Measurements from ENCODE around the gene PTPRG.

GRCh38 chr3:61808526-61808925, 247.2 kb downstream of the PTPRG start:
- TF ChIP-seq CTCF (IDR thresholded peaks at IDR 0.05 in 2 of 3, conservative IDR thresholded peaks at IDR 0.05 in 1 of 3; ENCODE audit: borderline replicate concordance in 1 of 3, insufficient read depth in 1 of 3, low read depth in 2 of 3, low read length in 2 of 3) = no peak
- no peak for TF ChIP-seq POLR2A (IDR thresholded peaks at IDR 0.05; ENCODE audit: borderline replicate concordance, extremely low read depth, insufficient read depth, insufficient read length)
- no peak for TF ChIP-seq EGR1 (IDR thresholded peaks at IDR 0.05; ENCODE audit: low read depth)
- no peak for TF ChIP-seq POLR2AphosphoS5 (IDR thresholded peaks at IDR 0.05; ENCODE audit: low read depth, low read length)
- TF ChIP-seq YY1 (IDR thresholded peaks at IDR 0.05; ENCODE audit: extremely low read depth, insufficient replicate concordance, low read depth, low read length) = no peak
- TF ChIP-seq CEBPB (IDR thresholded peaks at IDR 0.05; ENCODE audit: low read depth) = no peak
- no peak for TF ChIP-seq MAX (IDR thresholded peaks at IDR 0.05)
- TF ChIP-seq RAD21 (IDR thresholded peaks at IDR 0.05; ENCODE audit: low read depth) = no peak
- TF ChIP-seq EZH2 (IDR thresholded peaks at IDR 0.05) = no peak
- TF ChIP-seq SP1 (IDR thresholded peaks at IDR 0.05; ENCODE audit: low read depth) = no peak
